Hematopoietic multipotent progenitor cell (in vitro differentiated cells): ENCODE data around the gene CXCL12. TPM values are rescaled to one million over a fixed set of nuclear protein-coding genes. Genes with fewer than 3 reads are reported as not detected.
A peak's percentile ranks its signal among the peaks of the same experiment; 100 is the strongest.

ENCODE experiments used
- DNase-seq, 3 donors: peaks; one replicate each; pipeline ENCODE4 v3.0.0-alpha.2; 2011 to 2015; ENCODE audit warnings: low read depth in 2 of 3, low spot score in 2 of 3
- total RNA-seq: library from RNA; depleted of rRNA; stranded (reverse); fragments of >200 nt; gene quantifications from one replicate; pipeline ENCODE4 v1.2.3, GENCODE V29; 2012

Gene CXCL12
- under 0.01 TPM for total RNA-seq

GRCh38 chr10:44385026-44385695 lies at the start of gene CXCL12:
Gene CXCL12, minus strand, starts transcription at chr10:44385097. Its CDS starts 92 bp downstream, at chr10:44385005.
- peak in 2 of 3 donors; percentile 5 to 16 for DNase-seq

DNA sequence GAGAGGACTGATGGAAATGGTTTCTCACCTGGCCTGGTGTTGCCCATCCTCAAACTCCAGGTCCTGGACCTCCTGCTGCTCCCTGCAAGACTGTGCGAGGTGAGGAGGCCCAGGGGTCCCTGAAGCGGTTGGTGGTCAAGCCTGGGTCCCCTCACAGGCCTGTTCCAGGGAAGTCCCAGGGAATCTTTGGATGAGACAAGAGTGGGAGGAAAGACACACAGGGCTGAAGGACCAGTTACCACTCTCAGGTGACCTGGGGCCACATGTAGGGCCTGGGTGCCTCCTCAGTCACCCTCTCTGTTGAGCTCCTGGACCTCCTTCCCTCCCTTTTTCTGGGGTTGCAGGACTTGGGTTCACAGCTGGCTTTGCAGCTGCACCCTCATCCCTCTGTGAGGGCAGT lies 42.6 kb upstream of the CXCL12 start:
- DNase-seq: no peak

- DNase-seq: no peak
These were observed 42.1 kb upstream of the CXCL12 start for GRCh38 chr10:44427037-44427436.

DNA sequence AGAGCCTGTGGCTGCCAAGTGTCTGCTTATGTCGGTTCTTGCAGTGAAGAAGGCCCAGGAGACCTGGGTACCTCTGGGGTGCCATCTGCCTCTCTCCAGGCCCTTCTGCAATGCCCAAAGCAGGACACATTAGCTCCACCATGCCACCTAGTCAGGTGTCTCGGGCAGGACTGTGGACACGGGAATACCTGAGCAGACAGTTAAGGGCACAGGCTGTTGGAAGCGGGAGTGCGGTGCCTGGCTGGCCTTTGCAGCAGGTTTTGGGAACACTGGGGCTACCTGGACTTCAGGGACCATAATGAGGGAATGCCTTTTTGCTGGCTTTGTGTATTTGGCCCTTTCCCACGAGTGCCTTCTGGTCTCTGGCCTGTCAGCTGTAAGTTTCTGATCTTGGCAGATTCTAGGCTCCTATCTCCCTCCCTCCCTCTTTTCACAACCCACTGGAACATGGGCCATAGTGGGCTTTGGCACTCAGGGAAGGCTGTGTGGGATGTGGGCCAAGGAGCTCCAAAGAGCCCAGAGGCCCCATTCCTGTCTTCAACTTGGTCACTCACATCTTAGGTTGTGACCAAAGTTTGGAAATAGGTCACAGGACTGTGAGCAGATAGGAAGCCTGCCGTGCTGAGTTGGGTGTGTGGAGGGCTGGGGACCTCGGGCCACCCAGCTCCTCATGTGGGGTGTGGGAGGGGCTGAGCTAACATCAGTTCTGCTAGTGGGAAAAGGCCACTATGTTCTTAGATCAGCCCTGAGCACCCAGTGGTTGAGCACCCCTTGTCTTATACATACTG lies 41.5 kb upstream of the CXCL12 start:
- DNase-seq: no peak

DNA sequence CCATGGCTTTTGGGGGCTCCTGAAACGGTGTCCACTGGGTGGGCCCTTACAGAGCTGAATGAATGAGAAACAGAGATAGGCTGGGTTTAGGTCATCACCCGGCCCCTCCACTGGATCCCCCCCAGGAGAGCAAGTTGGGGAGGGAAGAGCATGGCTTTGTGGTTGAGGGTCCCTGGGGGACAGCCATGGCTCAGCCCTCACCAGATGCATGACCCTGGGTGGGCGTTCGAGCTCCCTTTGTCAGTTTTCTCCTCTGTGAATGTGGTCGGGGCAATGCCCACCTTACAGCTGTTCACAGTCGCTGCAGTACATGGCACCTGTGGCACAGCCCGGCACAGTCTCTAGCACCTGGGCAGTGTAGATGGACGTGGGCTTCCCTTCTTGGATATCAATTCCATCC lies 40.6 kb upstream of the CXCL12 start:
- DNase-seq: no peak

DNA sequence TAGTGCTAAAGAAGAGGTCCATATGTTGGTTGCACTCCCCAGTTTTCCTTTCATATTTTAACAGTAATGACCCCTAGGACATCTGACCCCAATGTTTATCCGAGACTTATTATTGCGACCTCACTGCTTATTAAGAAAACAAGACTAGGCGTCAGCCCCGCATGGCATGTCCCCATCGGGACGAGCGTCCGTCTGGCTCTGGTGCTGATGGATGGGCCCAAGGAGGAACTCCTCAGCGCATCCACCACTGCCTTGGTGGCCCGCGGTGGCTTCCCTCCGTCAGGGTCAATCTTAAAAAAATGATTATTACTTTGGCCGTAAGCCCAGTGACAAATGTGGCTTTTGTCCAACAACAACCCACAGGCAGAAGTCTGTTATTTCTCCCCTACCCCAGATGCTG lies 40.1 kb upstream of the CXCL12 start:
- no peak for DNase-seq

GRCh38 chr10:44424298-44424697 lies 39.4 kb upstream of the CXCL12 start:
- DNase-seq: no peak

GRCh38 chr10:44422570-44423101 lies 37.7 kb upstream of the CXCL12 start:
- no peak for DNase-seq

- DNase-seq: no peak
These were observed 37.3 kb upstream of the CXCL12 start for GRCh38 chr10:44422153-44422552.

GRCh38 chr10:44419790-44420549 lies 35.1 kb upstream of the CXCL12 start:
- DNase-seq: no peak

- no peak for DNase-seq
These were observed 33.7 kb upstream of the CXCL12 start for GRCh38 chr10:44418637-44419036.

DNA sequence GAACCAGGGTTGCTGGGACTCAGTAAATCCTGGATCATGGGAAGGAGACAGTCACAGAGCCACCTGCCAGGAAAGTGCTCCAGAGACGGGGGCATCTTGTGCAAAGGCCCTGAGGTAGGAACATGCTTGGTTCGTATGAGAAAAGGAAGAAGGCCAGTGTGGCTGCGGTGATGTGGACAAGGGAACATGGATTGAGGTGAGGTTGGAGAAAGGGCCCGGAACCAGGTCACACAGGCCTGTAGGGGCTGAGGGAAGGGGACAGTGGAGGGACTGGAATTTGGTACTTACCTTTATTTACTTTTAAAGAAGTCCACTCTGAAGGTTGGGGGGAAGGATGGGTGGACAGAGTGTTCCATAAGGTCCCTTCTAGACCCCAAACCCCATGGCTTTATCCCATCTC lies 32.9 kb upstream of the CXCL12 start:
- DNase-seq: no peak

GRCh38 chr10:44416936-44417335 lies 32.0 kb upstream of the CXCL12 start:
- no peak for DNase-seq

- DNase-seq: no peak
These were observed 31.3 kb upstream of the CXCL12 start for GRCh38 chr10:44416021-44416771.

- DNase-seq: no peak
These were observed 30.2 kb upstream of the CXCL12 start for GRCh38 chr10:44415121-44415520.

GRCh38 chr10:44413416-44413815 lies 28.5 kb upstream of the CXCL12 start:
- DNase-seq: no peak

- no peak for DNase-seq
These were observed 26.4 kb upstream of the CXCL12 start for GRCh38 chr10:44411251-44411650.

GRCh38 chr10:44404741-44405437 lies 20.0 kb upstream of the CXCL12 start:
- DNase-seq: no peak

DNA sequence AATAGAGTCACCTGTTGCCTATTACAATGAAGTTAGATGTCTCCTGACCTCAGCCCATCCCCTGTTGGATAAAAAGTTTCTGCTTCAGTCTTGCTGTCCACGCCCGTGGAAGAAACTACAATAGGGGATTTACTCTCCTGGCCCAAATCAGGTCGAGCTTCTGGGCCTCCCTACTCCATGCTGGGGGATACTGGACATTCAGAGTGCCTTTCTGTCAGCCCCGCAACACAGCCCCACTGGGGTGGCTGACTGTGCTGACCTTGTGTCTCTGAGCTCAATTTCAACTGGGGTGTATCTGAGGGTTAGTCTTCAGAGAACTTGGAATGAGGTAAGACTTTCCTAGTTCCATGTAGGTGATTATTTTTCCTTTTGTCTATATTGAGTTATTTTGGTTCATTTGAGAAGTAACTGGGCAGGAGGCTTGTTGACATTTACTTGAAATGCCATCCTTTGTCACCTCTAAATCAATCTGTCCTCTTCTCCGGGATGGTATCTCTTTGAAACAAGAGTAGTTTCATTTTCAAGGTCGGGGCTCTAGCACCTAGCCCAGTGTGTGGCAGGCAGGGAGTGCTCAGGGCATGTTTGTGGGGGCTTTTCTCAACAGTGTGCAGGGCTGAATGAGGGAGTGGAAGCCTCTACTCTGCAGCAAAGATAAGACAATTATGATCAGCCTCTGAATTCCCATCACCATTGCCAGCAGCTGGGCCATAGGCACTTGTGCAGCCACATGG lies 17.7 kb upstream of the CXCL12 start:
- DNase-seq: no peak
